Measurements from ENCODE around the gene ASCC1. TPM values are rescaled to one million over a fixed set of nuclear protein-coding genes. Genes with fewer than 3 reads are reported as not detected.
A peak's percentile ranks its signal among the peaks of the same experiment; 100 is the strongest.

The ASCC1 gene
- total RNA-seq, 1 donor from 2014 or later: 33.3 TPM

DNA sequence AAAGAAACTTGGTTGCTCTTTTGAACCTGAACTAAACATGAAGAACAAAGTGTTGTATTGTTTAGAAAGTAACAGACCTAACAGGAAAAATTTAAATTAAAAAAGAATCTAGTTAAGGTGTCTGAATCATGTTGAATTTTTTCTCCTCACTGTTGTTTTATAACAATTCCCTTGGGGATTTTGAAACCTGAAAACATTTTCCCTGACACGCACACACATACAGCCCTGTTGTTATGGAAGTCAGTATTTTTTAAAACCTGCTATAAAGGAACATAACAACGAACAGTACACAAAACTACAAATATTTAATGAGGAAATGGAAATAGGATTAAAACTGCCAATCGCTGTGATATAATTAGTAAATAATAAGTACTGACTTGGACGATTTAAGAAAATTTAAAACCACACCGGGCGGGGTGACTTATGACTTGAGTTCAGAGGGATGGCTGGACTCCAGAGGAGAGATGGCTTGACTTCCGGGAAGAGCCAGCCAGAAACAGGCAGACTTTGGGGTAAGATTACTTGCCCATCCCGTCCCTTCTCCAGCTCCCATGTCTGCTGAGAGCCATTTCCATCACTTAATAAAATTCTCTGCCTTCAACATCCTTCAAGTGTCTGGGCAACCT is 111.5 kb downstream of the ASCC1 start:
- Mint-ChIP-seq H3K4me1 (ENCODE audit: low read depth, unreplicated experiment) (peaks cover 31% of the 10 kb centered on the region), H3K27ac (ENCODE audit: unreplicated experiment) (peak overlapping the region; percentile 41), H3K27me3 (ENCODE audit: unreplicated experiment) (no peaks in the 10 kb centered on the region), H3K36me3 (ENCODE audit: unreplicated experiment) (no peaks in the 10 kb centered on the region), H3K4me3 (ENCODE audit: unreplicated experiment) (peak overlapping the region; percentile 13), H3K9me3 (ENCODE audit: unreplicated experiment) (no peaks in the 10 kb centered on the region)
- DNase-seq: no peak
- TF ChIP-seq, protein P1, sequence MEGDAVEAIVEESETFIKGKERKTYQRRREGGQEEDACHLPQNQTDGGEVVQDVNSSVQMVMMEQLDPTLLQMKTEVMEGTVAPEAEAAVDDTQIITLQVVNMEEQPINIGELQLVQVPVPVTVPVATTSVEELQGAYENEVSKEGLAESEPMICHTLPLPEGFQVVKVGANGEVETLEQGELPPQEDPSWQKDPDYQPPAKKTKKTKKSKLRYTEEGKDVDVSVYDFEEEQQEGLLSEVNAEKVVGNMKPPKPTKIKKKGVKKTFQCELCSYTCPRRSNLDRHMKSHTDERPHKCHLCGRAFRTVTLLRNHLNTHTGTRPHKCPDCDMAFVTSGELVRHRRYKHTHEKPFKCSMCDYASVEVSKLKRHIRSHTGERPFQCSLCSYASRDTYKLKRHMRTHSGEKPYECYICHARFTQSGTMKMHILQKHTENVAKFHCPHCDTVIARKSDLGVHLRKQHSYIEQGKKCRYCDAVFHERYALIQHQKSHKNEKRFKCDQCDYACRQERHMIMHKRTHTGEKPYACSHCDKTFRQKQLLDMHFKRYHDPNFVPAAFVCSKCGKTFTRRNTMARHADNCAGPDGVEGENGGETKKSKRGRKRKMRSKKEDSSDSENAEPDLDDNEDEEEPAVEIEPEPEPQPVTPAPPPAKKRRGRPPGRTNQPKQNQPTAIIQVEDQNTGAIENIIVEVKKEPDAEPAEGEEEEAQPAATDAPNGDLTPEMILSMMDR (IDR thresholded peaks at IDR 0.05; ENCODE audit: partially characterized antibody, unreplicated experiment): no peak

DNA sequence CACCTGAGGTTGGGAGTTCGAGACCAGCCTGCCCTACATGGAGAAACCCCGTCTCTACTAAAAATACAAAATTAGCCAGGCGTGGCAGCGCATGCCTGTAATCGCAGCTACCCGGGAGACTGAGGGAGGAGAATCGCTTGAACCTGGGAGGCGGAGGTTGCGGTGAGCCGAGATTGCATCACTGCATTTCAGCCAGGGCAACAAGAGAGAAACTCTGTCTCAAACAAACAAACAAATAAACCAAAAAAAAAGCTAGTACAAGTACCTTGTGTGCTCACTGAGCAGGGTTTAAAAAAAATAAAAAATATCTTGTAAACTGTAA is 116.5 kb downstream of the ASCC1 start:
- peaks cover 11% of the 10 kb centered on the region for H3K4me1 Mint-ChIP-seq (ENCODE audit: low read depth, unreplicated experiment)
- TF ChIP-seq, protein P1 (IDR thresholded peaks at IDR 0.05; ENCODE audit: partially characterized antibody, unreplicated experiment): no peak
- DNase-seq: no peak

DNA sequence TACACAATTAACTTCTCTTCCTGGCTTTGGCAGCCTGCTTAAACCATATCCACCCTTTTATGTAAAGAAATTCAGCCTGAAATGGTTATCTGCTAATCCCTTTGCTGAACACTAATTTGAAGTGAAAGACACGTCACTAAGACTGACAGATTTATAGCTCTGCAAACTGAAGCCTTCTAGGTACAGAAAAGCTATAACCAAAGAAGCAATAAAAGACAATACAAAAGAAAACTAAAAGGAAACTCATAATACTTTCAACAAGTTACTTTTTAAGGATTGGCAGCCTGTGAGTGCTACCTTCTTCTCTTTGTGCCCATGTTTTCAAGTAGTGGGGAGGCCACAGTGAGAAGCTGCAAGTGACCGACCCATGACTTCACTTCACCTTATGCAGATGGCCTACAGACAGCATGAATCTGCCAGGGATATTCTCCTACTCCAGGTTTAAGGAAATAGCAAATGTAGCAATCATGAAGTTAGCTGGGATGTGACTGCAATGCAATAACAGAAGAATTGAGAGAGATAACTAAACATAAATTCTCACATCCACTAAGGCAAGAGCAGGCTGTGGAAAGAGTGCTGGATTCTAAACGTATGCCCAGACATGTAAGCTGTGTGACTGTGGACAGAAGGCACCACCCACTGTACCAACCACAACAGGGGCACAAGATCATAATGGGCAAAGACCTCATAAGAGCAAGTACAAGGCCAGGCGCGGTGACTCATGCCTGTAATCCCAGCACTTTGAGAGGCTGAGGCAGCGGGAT is 117.1 kb downstream of the ASCC1 start:
- H3K4me1 Mint-ChIP-seq (ENCODE audit: low read depth, unreplicated experiment): peaks cover 8% of the 10 kb centered on the region
- H3K9me3 Mint-ChIP-seq (ENCODE audit: unreplicated experiment): no peaks in the 10 kb centered on the region
- DNase-seq: no peak
- no peak overlapping the region for H3K4me3 Mint-ChIP-seq (ENCODE audit: unreplicated experiment)
- no peak overlapping the region for H3K27ac Mint-ChIP-seq (ENCODE audit: unreplicated experiment)
- no peaks in the 10 kb centered on the region for H3K27me3 Mint-ChIP-seq (ENCODE audit: unreplicated experiment)
- no peaks in the 10 kb centered on the region for H3K36me3 Mint-ChIP-seq (ENCODE audit: unreplicated experiment)
- TF ChIP-seq, protein P1 (IDR thresholded peaks at IDR 0.05; ENCODE audit: partially characterized antibody, unreplicated experiment): no peak

More for the DNA sequence above, 116.5 kb downstream of the ASCC1 start:
- no peaks in the 10 kb centered on the region for H3K9me3 Mint-ChIP-seq (ENCODE audit: unreplicated experiment)
- no peak overlapping the region for H3K27ac Mint-ChIP-seq (ENCODE audit: unreplicated experiment)
- no peaks in the 10 kb centered on the region for H3K27me3 Mint-ChIP-seq (ENCODE audit: unreplicated experiment)
- no peak overlapping the region for H3K4me3 Mint-ChIP-seq (ENCODE audit: unreplicated experiment)
- H3K36me3 Mint-ChIP-seq (ENCODE audit: unreplicated experiment): no peaks in the 10 kb centered on the region

DNA sequence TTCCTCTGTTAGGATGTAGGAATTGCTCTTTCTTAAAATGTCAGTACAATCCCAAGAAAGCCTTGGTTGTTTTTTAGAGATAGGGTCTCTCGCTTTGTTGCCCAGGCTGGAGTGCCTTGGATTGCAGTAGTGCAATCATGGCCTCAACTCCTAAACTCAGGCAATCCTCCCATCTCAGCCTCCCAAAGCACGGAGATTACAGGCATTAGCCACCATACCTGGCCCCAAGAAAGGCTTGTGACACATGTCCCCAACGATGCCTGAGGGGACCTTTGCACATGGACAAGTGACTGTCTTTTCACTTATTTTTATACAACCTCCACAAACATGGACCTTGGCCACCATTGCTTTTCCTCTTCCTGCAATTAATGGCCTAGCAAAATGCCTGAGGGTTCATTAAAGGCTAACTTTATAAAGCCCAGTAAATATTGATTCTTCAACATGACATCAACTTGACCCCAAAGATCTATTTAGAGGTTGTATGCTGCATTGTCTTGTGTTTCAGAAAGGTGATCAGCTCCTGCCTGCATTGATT is 117.7 kb downstream of the ASCC1 start:
- Mint-ChIP-seq H3K4me3 (ENCODE audit: unreplicated experiment) (no peak overlapping the region), H3K36me3 (ENCODE audit: unreplicated experiment) (no peaks in the 10 kb centered on the region), H3K27me3 (ENCODE audit: unreplicated experiment) (no peaks in the 10 kb centered on the region), H3K27ac (ENCODE audit: unreplicated experiment) (no peak overlapping the region), H3K4me1 (ENCODE audit: low read depth, unreplicated experiment) (peaks cover 6% of the 10 kb centered on the region), H3K9me3 (ENCODE audit: unreplicated experiment) (no peaks in the 10 kb centered on the region)
- TF ChIP-seq, protein P1 (IDR thresholded peaks at IDR 0.05; ENCODE audit: partially characterized antibody, unreplicated experiment): no peak
- no peak for DNase-seq

Measured in glutamatergic neuron (in vitro differentiated cells).